Measurements from ENCODE around the gene PTPRE. TPM values are rescaled to one million over a fixed set of nuclear protein-coding genes. Genes with fewer than 3 reads are reported as not detected.

PTPRE gene
- total RNA-seq, 3 donors from 2014 or later (not counting 1 experiment from before 2014, with no cell fraction given): 274 to 280 (median 275) TPM

GRCh38 chr10:128047351-128047750, 140.4 kb downstream of the PTPRE start:
- peaks cover 2% of the 10 kb centered on the region for H3K36me3 Mint-ChIP-seq
- Histone ChIP-seq H3K36me3 (ENCODE audit: control insufficient read depth, insufficient read depth, low read length) (peaks cover 24% of the 10 kb centered on the region), H3K4me1 (ENCODE audit: control insufficient read depth, insufficient read depth, low read length) (peaks cover 79% of the 10 kb centered on the region), H3K27ac (ENCODE audit: low read length) (peak overlapping the region; percentile 96), H3K9me3 (ENCODE audit: control insufficient read depth, insufficient read depth, low read length) (no peaks in the 10 kb centered on the region), H3K4me3 (ENCODE audit: low read length) (peak overlapping the region; percentile 61), H3K27me3 (ENCODE audit: control insufficient read depth, insufficient read depth, low read length) (no peaks in the 10 kb centered on the region)
- ATAC-seq: peak; percentile 85 to 96 (median 88)
- H3K4me1 Mint-ChIP-seq: peaks cover 61 to 76% of the 10 kb centered on the region in 2 donors
- intact Hi-C loops (cut with micrococcal nuclease): loop anchor here (1.0 kb wide), 1 partner anchor 12 kb away; no protein-coding TSS in a partner anchor
- H3K27ac Mint-ChIP-seq: peak overlapping the region; percentile 97 to 99
- no peak for TF ChIP-seq CTCF (IDR thresholded peaks at IDR 0.05)
- H3K9me3 Mint-ChIP-seq: no peaks in the 10 kb centered on the region
- peak overlapping the region; percentile 96 for H3K4me3 Mint-ChIP-seq
- WGBS (ENCODE audit: insufficient coverage): 0% methylated on average over 17 of the region's 17 CpGs
- DNase-seq: peak; percentile 80 to 92
- H3K27me3 Mint-ChIP-seq (ENCODE audit: low read depth in 2 of 2): no peaks in the 10 kb centered on the region

GRCh38 chr10:128047991-128048818, 141.3 kb downstream of the PTPRE start:
- DNase-seq: peak in 1 of 2 donors; percentile 68
- H3K4me3 ChIP-seq (ENCODE audit: low read length): peak overlapping the region; percentile 61
- H3K36me3 ChIP-seq (ENCODE audit: control insufficient read depth, insufficient read depth, low read length): peaks cover 33% of the 10 kb centered on the region

GRCh38 chr10:128048819-128049210, 141.9 kb downstream of the PTPRE start:
- Mint-ChIP-seq H3K4me3 (peak overlapping the region; percentile 96), H3K27me3 (ENCODE audit: low read depth in 2 of 2) (no peaks in the 10 kb centered on the region), H3K36me3 (peaks cover 9% of the 10 kb centered on the region), H3K9me3 (no peaks in the 10 kb centered on the region), H3K4me1 (peaks cover 62 to 79% of the 10 kb centered on the region in 2 donors), H3K27ac (peak overlapping the region; percentile 97 to 99)
- H3K4me3 ChIP-seq (ENCODE audit: low read length): peak overlapping the region; percentile 61
- H3K27ac ChIP-seq (ENCODE audit: low read length): peak overlapping the region; percentile 96
- H3K27me3 ChIP-seq (ENCODE audit: control insufficient read depth, insufficient read depth, low read length): no peaks in the 10 kb centered on the region
- peaks cover 85% of the 10 kb centered on the region for H3K4me1 ChIP-seq (ENCODE audit: control insufficient read depth, insufficient read depth, low read length)
- intact Hi-C loops (cut with micrococcal nuclease): loop anchor here (1.0 kb wide), 3 partner anchors 10 to 58 kb away; no protein-coding TSS in a partner anchor
- no peak for DNase-seq
- H3K36me3 ChIP-seq (ENCODE audit: control insufficient read depth, insufficient read depth, low read length): peaks cover 36% of the 10 kb centered on the region
- 78% methylated on average over 3 of the region's 6 CpGs for WGBS (ENCODE audit: insufficient coverage)
- H3K9me3 ChIP-seq (ENCODE audit: control insufficient read depth, insufficient read depth, low read length): no peaks in the 10 kb centered on the region
- no peak for TF ChIP-seq CTCF (IDR thresholded peaks at IDR 0.05)
- ATAC-seq: no peak

More at GRCh38 chr10:128047991-128048818, 141.3 kb downstream of the PTPRE start:
- H3K36me3 Mint-ChIP-seq: peaks cover 9% of the 10 kb centered on the region
- H3K4me3 Mint-ChIP-seq: peak overlapping the region; percentile 96
- H3K27ac ChIP-seq (ENCODE audit: low read length): peak overlapping the region; percentile 96
- H3K9me3 Mint-ChIP-seq: no peaks in the 10 kb centered on the region
- H3K4me1 ChIP-seq (ENCODE audit: control insufficient read depth, insufficient read depth, low read length): peaks cover 80% of the 10 kb centered on the region
- WGBS (ENCODE audit: insufficient coverage): under 1% methylated on average over 20 of the region's 21 CpGs
- intact Hi-C loops (cut with micrococcal nuclease): loop anchor here (1.0 kb wide), 4 partner anchors 11 to 57 kb away; no protein-coding TSS in a partner anchor
- H3K27me3 ChIP-seq (ENCODE audit: control insufficient read depth, insufficient read depth, low read length): no peaks in the 10 kb centered on the region
- H3K27ac Mint-ChIP-seq: peak overlapping the region; percentile 97 to 99
- no peaks in the 10 kb centered on the region for H3K9me3 ChIP-seq (ENCODE audit: control insufficient read depth, insufficient read depth, low read length)
- TF ChIP-seq CTCF (IDR thresholded peaks at IDR 0.05): no peak
- no peaks in the 10 kb centered on the region for H3K27me3 Mint-ChIP-seq (ENCODE audit: low read depth in 2 of 2)
- peak; percentile 55 to 77 (median 65) for ATAC-seq
- peaks cover 62 to 78% of the 10 kb centered on the region in 2 donors for H3K4me1 Mint-ChIP-seq
